ENCODE data around the gene PDE4B.
"Not testable (repeated sequence)": the region's sequence is repeated elsewhere in the genome, so short reads cannot be mapped to it uniquely, and the experiment has no call there.

The PDE4B gene

GRCh38 chr1:66384258-66384921 is 591.7 kb downstream of the PDE4B start:
- no peak for DNase-seq (ENCODE audit: low read depth in 2 of 2)

GRCh38 chr1:66386712-66387111 is 594.0 kb downstream of the PDE4B start:
- no peak for DNase-seq (ENCODE audit: low read depth in 2 of 2)

GRCh38 chr1:66388913-66389312 is 596.2 kb downstream of the PDE4B start:
- DNase-seq (ENCODE audit: low read depth in 2 of 2): no peak

- DNase-seq (ENCODE audit: low read depth in 2 of 2): no peak
These were observed 601.0 kb downstream of the PDE4B start for GRCh38 chr1:66393586-66394287.

- no peak for DNase-seq (ENCODE audit: low read depth in 2 of 2)
These were observed 601.9 kb downstream of the PDE4B start for GRCh38 chr1:66394603-66395002.

GRCh38 chr1:66395202-66396061 is 602.7 kb downstream of the PDE4B start:
- DNase-seq (ENCODE audit: low read depth in 2 of 2): no peak

- DNase-seq (ENCODE audit: low read depth in 2 of 2): no peak
These were observed 603.7 kb downstream of the PDE4B start for GRCh38 chr1:66396212-66396890.

GRCh38 chr1:66397192-66397591 is 604.5 kb downstream of the PDE4B start:
- DNase-seq (ENCODE audit: low read depth in 2 of 2): no peak

GRCh38 chr1:66399888-66400529 is 607.3 kb downstream of the PDE4B start:
- DNase-seq (ENCODE audit: low read depth in 2 of 2): no peak

- DNase-seq (ENCODE audit: low read depth in 2 of 2): no peak
These were observed 608.0 kb downstream of the PDE4B start for GRCh38 chr1:66400660-66401059.

- no peak for DNase-seq (ENCODE audit: low read depth in 2 of 2)
These were observed 608.5 kb downstream of the PDE4B start for GRCh38 chr1:66401244-66401643.

- DNase-seq (ENCODE audit: low read depth in 2 of 2): no peak
These were observed 609.5 kb downstream of the PDE4B start for GRCh38 chr1:66402194-66402593.

GRCh38 chr1:66403007-66403731 is 610.5 kb downstream of the PDE4B start:
- DNase-seq (ENCODE audit: low read depth in 2 of 2): no peak

GRCh38 chr1:66405061-66405460 is 612.4 kb downstream of the PDE4B start:
- no peak for DNase-seq (ENCODE audit: low read depth in 2 of 2)

GRCh38 chr1:66411449-66411848 is 618.8 kb downstream of the PDE4B start:
- not testable (repeated sequence) for DNase-seq (ENCODE audit: low read depth in 2 of 2)

GRCh38 chr1:66412704-66413103 is 620.0 kb downstream of the PDE4B start:
- no peak for DNase-seq (ENCODE audit: low read depth in 2 of 2)

GRCh38 chr1:66413136-66413837 is 620.6 kb downstream of the PDE4B start:
- DNase-seq (ENCODE audit: low read depth in 2 of 2): no peak

- DNase-seq (ENCODE audit: low read depth in 2 of 2): no peak
These were observed 621.1 kb downstream of the PDE4B start for GRCh38 chr1:66413838-66414175.

- no peak for DNase-seq (ENCODE audit: low read depth in 2 of 2)
These were observed 622.6 kb downstream of the PDE4B start for GRCh38 chr1:66415281-66415680.

GRCh38 chr1:66415866-66416265 is 623.2 kb downstream of the PDE4B start:
- DNase-seq (ENCODE audit: low read depth in 2 of 2): no peak

Data from stimulated activated CD8-positive, alpha-beta memory T cell treated with anti-CD3 and anti-CD28 coated beads, Interleukin-7, amount 100 ng/mL, for 1 hour (primary cell).